IPS-NIHi11 (cell line): ENCODE results near the gene POLD4.

Experiments
- DNase-seq: peaks from one replicate; pipeline ENCODE4 v3.0.0; 2012; ENCODE audit warnings: mixed read lengths, low spot score

Gene POLD4

GRCh38 chr11:67301313-67301921, 51.9 kb downstream of the POLD4 start:
- DNase-seq, result no peak
